ENCODE results near the gene VWA7.

GRCh38 chr6:31794294-31794865 is 17.3 kb upstream of the VWA7 start:
- no peak for TF ChIP-seq EZH2 (IDR thresholded peaks at IDR 0.05; ENCODE audit: borderline replicate concordance, low read depth, low read length, severe bottlenecking)
- no peak for TF ChIP-seq CTCF (IDR thresholded peaks at IDR 0.05; ENCODE audit: borderline replicate concordance, extremely low read depth, low read length, poor library complexity, severe bottlenecking)

Measured in DND-41 (cell line).